Type B pancreatic cell (in vitro differentiated cells): ENCODE measurements around the gene RAB17. TPM values are rescaled to one million over a fixed set of nuclear protein-coding genes. Genes with fewer than 3 reads are reported as not detected.

Experiments used
- DNase-seq: peaks from one replicate; pipeline ENCODE4 v3.0.0; 2021; ENCODE audit warnings: mixed read lengths; ENCODE audit not compliant: unreplicated experiment; ENCODE audit errors: extremely low spot score
- H3K27ac Mint-ChIP-seq: 2 replicates; pipeline ENCODE4 v1.8.0; 2021; ENCODE audit warnings: mild to moderate bottlenecking, mixed read lengths
- H3K27me3 Mint-ChIP-seq: 2 replicates; pipeline ENCODE4 v1.8.0; 2021; ENCODE audit warnings: mixed read lengths
- H3K36me3 Mint-ChIP-seq: 2 replicates; pipeline ENCODE4 v1.8.0; 2021; ENCODE audit warnings: mixed read lengths
- H3K4me1 Mint-ChIP-seq: one replicate; pipeline ENCODE4 v1.8.0; 2021; ENCODE audit warnings: mixed read lengths; ENCODE audit not compliant: unreplicated experiment
- H3K4me3 Mint-ChIP-seq: 2 replicates; pipeline ENCODE4 v1.8.0; 2021; ENCODE audit warnings: mild to moderate bottlenecking, mixed read lengths
- H3K9me3 Mint-ChIP-seq: 2 replicates; pipeline ENCODE4 v1.8.0; 2021; ENCODE audit warnings: mixed read lengths
- CTCF ChIP-seq: fragments of 200-600 bp; sonication (generic); conservative IDR thresholded peaks from 2 replicates; pipeline ENCODE4 v1.5.0; 2021; ENCODE audit warnings: antibody characterized with exemption, mild to moderate bottlenecking
- total RNA-seq: library from RNA; stranded (reverse); gene quantifications from 2 replicates; pipeline ENCODE4 v1.2.1, GENCODE V29; 2021; ENCODE audit warnings: low replicate concordance

Gene RAB17
- total RNA-seq, 1 donor from 2014 or later, result 21.6 TPM

GRCh38 chr2:237574467-237574866, 16.1 kb downstream of the RAB17 start:
- Mint-ChIP-seq H3K9me3 (no peaks in the 10 kb centered on the region), H3K27me3 (no peaks in the 10 kb centered on the region), H3K27ac (no peak overlapping the region), H3K4me3 (no peak overlapping the region), H3K4me1 (peaks cover 10% of the 10 kb centered on the region), H3K36me3 (no peaks in the 10 kb centered on the region)
- DNase-seq, result no peak
- TF ChIP-seq CTCF, result no peak

- peaks cover 3% of the 10 kb centered on the region for H3K9me3 Mint-ChIP-seq
- no peaks in the 10 kb centered on the region for H3K27me3 Mint-ChIP-seq
- no peak for TF ChIP-seq CTCF
- H3K36me3 Mint-ChIP-seq, result no peaks in the 10 kb centered on the region
- H3K4me1 Mint-ChIP-seq, result peaks cover 10% of the 10 kb centered on the region
- H3K27ac Mint-ChIP-seq, result no peak overlapping the region
- no peak overlapping the region for H3K4me3 Mint-ChIP-seq
- no peak for DNase-seq
Measured at GRCh38 chr2:237573721-237574415, 16.7 kb downstream of the RAB17 start.

- DNase-seq, result no peak
- Mint-ChIP-seq H3K9me3 (peaks cover 5% of the 10 kb centered on the region), H3K4me1 (peaks cover 10% of the 10 kb centered on the region), H3K27me3 (no peaks in the 10 kb centered on the region), H3K4me3 (no peak overlapping the region), H3K27ac (peak overlapping the region; percentile 49), H3K36me3 (no peaks in the 10 kb centered on the region)
- TF ChIP-seq CTCF, result no peak
Measured at GRCh38 chr2:237572742-237573101, 17.8 kb downstream of the RAB17 start.

- H3K27me3 Mint-ChIP-seq, result no peaks in the 10 kb centered on the region
- H3K4me3 Mint-ChIP-seq, result peak overlapping the region; percentile 44
- no peaks in the 10 kb centered on the region for H3K36me3 Mint-ChIP-seq
- DNase-seq, result peak; percentile 94
- H3K27ac Mint-ChIP-seq, result peak overlapping the region; percentile 70
- H3K9me3 Mint-ChIP-seq, result peaks cover 5% of the 10 kb centered on the region
- TF ChIP-seq CTCF, result peak; percentile 99
- peaks cover 10% of the 10 kb centered on the region for H3K4me1 Mint-ChIP-seq
Measured at GRCh38 chr2:237572021-237572741, 18.4 kb downstream of the RAB17 start.

- peaks cover 10% of the 10 kb centered on the region for H3K4me1 Mint-ChIP-seq
- H3K36me3 Mint-ChIP-seq, result no peaks in the 10 kb centered on the region
- peak overlapping the region; percentile 44 for H3K4me3 Mint-ChIP-seq
- peak overlapping the region; percentile 70 for H3K27ac Mint-ChIP-seq
- no peaks in the 10 kb centered on the region for H3K27me3 Mint-ChIP-seq
- no peak for TF ChIP-seq CTCF
- peaks cover 5% of the 10 kb centered on the region for H3K9me3 Mint-ChIP-seq
- no peak for DNase-seq
Measured at GRCh38 chr2:237571551-237571950, 19.0 kb downstream of the RAB17 start.
